HEK293T (cell line): ENCODE data around the gene ALG8.

Source experiments
- BHLHE40 ChIP-seq: fragments of 450-650 bp; IDR thresholded peaks from 2 replicates; pipeline ENCODE4 v1.6.1; 2016; ENCODE audit warnings: mild to moderate bottlenecking, moderate library complexity, borderline replicate concordance
- CTBP1 ChIP-seq: fragments of 450-650 bp; IDR thresholded peaks from 2 replicates; pipeline ENCODE4 v1.6.1; 2016; ENCODE audit warnings: borderline replicate concordance
- ELF4 ChIP-seq: fragments of 450-650 bp; IDR thresholded peaks from 2 replicates; pipeline ENCODE4 v1.6.1; 2017; ENCODE audit warnings: antibody characterized with exemption
- FOXA1 ChIP-seq: fragments of 450-650 bp; IDR thresholded peaks from 2 replicates; pipeline ENCODE4 v1.6.1; 2016; ENCODE audit warnings: mild to moderate bottlenecking
- FOXK2 ChIP-seq: fragments of 450-650 bp; IDR thresholded peaks from 2 replicates; pipeline ENCODE4 v1.6.1; 2016; ENCODE audit warnings: mild to moderate bottlenecking
- FOXM1 ChIP-seq: fragments of 450-650 bp; IDR thresholded peaks from 2 replicates; pipeline ENCODE4 v1.6.1; 2017; ENCODE audit warnings: mild to moderate bottlenecking, borderline replicate concordance
- LEF1 ChIP-seq: fragments of 450-650 bp; IDR thresholded peaks from 2 replicates; pipeline ENCODE4 v1.6.1; 2017; ENCODE audit warnings: mild to moderate bottlenecking, borderline replicate concordance
- NFRKB ChIP-seq: fragments of 450-650 bp; IDR thresholded peaks from 2 replicates; pipeline ENCODE4 v1.6.1; 2016; ENCODE audit warnings: mild to moderate bottlenecking, moderate library complexity
- PKNOX1 ChIP-seq: fragments of 450-650 bp; IDR thresholded peaks from 2 replicates; pipeline ENCODE4 v1.6.1; 2016
- SP1 ChIP-seq: fragments of 450-650 bp; IDR thresholded peaks from 2 replicates; pipeline ENCODE4 v1.6.1; 2017
- SUZ12 ChIP-seq: fragments of 450-650 bp; IDR thresholded peaks from 2 replicates; pipeline ENCODE4 v1.6.1; 2016; ENCODE audit warnings: mild to moderate bottlenecking
- TARDBP ChIP-seq: fragments of 450-650 bp; IDR thresholded peaks from 2 replicates; pipeline ENCODE4 v1.6.1; 2016
- ZNF384 ChIP-seq: fragments of 450-650 bp; IDR thresholded peaks from 2 replicates; pipeline ENCODE4 v1.6.1; 2016

- TF ChIP-seq TARDBP (no peak), PKNOX1 (no peak), ELF4 (no peak), LEF1 (no peak), FOXK2 (no peak), FOXM1 (no peak), FOXA1 (no peak), BHLHE40 (no peak), SUZ12 (no peak), NFRKB (no peak), ZNF384 (no peak), CTBP1 (no peak), SP1 (no peak)
Measured at GRCh38 chr11:78100261-78100660, 39.2 kb downstream of the ALG8 start.
